B cell (primary cell): Measurements from ENCODE around the gene KSR2.

Source experiments
- CTCF ChIP-seq: fragments of 200-600 bp; IDR thresholded peaks from one replicate; pipeline ENCODE4 v1.8.0; 2022; ENCODE audit warnings: antibody characterized with exemption, mild to moderate bottlenecking
- EZH2 ChIP-seq: IDR thresholded peaks from 2 replicates; pipeline ENCODE4 v1.6.1; 2012; ENCODE audit warnings: borderline replicate concordance, low read depth, mild to moderate bottlenecking, moderate library complexity, low read length; ENCODE audit not compliant: insufficient read depth, poor library complexity, severe bottlenecking

- TF ChIP-seq EZH2: no peak
- TF ChIP-seq CTCF: no peak
Observed at GRCh38 chr12:117684471-117684870, 284.3 kb downstream of the KSR2 start.
